ENCODE results near the gene FRAT1. TPM values are rescaled to one million over a fixed set of nuclear protein-coding genes. Genes with fewer than 3 reads are reported as not detected.

Gene FRAT1
- total and polyA plus RNA-seq, 2 of the 8 experiments (the other 6 are each of a cell fraction or from before 2014, with no cell fraction given): 1.9 to 5.2 TPM

DNA sequence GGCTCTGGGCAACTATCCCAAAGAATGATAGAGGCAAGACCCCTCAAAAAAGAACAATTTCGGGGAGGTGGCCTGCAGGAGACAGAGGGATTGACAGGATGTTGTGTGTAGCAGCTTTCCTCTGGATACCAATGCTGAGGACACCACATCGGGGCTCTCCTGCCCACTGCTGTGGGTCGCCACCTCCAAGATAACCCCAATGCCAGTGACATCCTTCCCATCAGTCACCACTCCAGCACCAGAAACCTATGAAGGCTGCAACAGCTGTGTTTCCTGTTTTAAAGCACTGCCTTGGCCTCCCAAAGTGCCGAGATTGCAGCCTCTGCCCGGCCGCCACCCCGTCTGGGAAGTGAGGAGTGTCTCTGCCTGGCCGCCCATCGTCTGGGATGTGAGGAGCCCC lies 44.2 kb upstream of the FRAT1 start (continued):
- TF ChIP-seq, protein P1, sequence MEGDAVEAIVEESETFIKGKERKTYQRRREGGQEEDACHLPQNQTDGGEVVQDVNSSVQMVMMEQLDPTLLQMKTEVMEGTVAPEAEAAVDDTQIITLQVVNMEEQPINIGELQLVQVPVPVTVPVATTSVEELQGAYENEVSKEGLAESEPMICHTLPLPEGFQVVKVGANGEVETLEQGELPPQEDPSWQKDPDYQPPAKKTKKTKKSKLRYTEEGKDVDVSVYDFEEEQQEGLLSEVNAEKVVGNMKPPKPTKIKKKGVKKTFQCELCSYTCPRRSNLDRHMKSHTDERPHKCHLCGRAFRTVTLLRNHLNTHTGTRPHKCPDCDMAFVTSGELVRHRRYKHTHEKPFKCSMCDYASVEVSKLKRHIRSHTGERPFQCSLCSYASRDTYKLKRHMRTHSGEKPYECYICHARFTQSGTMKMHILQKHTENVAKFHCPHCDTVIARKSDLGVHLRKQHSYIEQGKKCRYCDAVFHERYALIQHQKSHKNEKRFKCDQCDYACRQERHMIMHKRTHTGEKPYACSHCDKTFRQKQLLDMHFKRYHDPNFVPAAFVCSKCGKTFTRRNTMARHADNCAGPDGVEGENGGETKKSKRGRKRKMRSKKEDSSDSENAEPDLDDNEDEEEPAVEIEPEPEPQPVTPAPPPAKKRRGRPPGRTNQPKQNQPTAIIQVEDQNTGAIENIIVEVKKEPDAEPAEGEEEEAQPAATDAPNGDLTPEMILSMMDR (IDR thresholded peaks at IDR 0.05; ENCODE audit: control extremely low read depth in 1 of 3, insufficient read depth in 1 of 3, low read depth in 1 of 3, low read length in 3 of 3): no peak
- TF ChIP-seq BACH1 (IDR thresholded peaks at IDR 0.05; ENCODE audit: low read length): no peak
- TF ChIP-seq HDAC6 (IDR thresholded peaks at IDR 0.05; ENCODE audit: low read depth, low read length): no peak
- TF ChIP-seq, protein P2, sequence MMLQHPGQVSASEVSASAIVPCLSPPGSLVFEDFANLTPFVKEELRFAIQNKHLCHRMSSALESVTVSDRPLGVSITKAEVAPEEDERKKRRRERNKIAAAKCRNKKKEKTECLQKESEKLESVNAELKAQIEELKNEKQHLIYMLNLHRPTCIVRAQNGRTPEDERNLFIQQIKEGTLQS (IDR thresholded peaks at IDR 0.05; ENCODE audit: insufficient read depth, low read depth, low read length): no peak
- no peak for TF ChIP-seq RAD21 (IDR thresholded peaks at IDR 0.05 in 1 of 2, conservative IDR thresholded peaks at IDR 0.05 in 1 of 2; ENCODE audit: low read depth in 2 of 2, low read length in 2 of 2)
- TF ChIP-seq SIN3A (conservative IDR thresholded peaks at IDR 0.05 in 1 of 2, IDR thresholded peaks at IDR 0.05 in 1 of 2; ENCODE audit: low read depth in 1 of 2, low read length in 2 of 2): no peak
- TF ChIP-seq NRF1 (IDR thresholded peaks at IDR 0.05; ENCODE audit: low read depth, low read length): no peak

Data from H1 (cell line).